Measurements from ENCODE around the gene RAB14. TPM values are rescaled to one million over a fixed set of nuclear protein-coding genes. Genes with fewer than 3 reads are reported as not detected.

Gene RAB14
- total RNA-seq: 10 to 100 TPM; 66.5 to 68.9 TPM

GRCh38 chr9:121201738-121202533 is at the start of gene RAB14:
RAB14 (minus strand) TSS chr9:121201869; CDS start chr9:121193412, 8,457 bp downstream.
- POLR2A ChIA-PET: interaction anchor here (0.6 to 1.5 kb wide), 3 partner anchors 10 to 268 kb away, joined by 3 to 5 read pairs (median 4); no protein-coding TSS in a partner anchor
- CTCF ChIA-PET: interaction anchor here (0.5 to 1.5 kb wide), 6 partner anchors 9 to 252 kb away, joined by 3 to 6 read pairs (median 3); no protein-coding TSS in a partner anchor

- POLR2A ChIA-PET: no interaction called here
- CTCF ChIA-PET: no interaction called here
Measured at GRCh38 chr9:121249563-121249962, 47.9 kb upstream of the RAB14 start.

GRCh38 chr9:121246821-121247561 is 45.3 kb upstream of the RAB14 start:
- CTCF ChIA-PET: no interaction called here
- POLR2A ChIA-PET: no interaction called here

DNA sequence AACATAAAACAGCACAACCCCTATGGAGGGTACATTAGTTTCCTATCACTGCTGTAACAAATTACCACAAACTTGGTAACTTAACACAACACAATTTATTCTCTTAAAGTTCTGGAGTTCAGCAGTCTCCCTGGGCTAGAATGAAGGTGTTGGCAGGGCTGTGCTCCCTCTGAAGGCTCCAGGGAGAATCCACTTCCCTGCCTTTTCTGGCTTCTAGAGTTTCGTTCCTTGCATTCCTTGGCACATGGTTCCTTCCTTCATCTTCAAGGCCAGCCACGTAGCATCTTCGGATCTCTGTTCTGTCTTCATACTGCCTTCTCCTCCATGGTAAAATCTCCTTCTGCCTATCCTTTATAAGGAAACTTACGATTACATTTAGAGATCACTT is 41.3 kb upstream of the RAB14 start:
- ChIA-PET CTCF (no interaction called here), POLR2A (no interaction called here)

- POLR2A ChIA-PET: no interaction called here
- CTCF ChIA-PET: no interaction called here
Measured at GRCh38 chr9:121242219-121242958, 40.7 kb upstream of the RAB14 start.

DNA sequence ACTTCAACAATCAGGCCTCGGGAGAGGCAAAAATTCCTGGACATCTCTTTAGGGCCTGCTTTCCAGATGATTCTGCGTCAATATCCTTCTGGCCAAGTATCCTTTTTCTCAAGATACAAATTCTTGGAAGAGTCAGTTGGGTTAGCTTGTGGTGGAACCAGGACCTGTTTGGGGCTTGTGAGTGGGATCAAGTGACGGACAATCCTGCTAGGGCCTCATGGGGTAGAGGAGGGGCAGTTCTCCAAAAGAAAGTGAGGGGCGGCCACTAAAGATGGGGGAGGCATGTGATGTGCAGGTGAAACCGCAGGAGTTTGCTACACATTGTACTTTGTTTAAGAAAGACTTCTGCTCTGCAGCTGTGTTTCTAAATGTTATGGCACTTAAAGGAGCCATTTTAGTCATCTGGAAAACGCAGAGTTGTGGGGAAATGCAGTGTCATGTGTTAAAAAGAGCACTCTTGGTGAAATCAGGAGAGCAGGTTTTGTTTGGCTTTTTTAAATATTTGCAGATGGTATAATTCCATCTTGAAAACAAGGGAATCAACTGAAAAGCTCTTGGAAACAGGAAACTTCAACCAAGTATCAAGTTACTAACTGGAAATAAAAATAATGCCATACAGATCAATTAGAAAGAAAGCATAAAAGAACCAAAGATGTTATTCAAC is 38.9 kb upstream of the RAB14 start:
- ChIA-PET CTCF (interaction anchor here (0.7 kb wide), 1 partner anchor 38 kb away, joined by 3 read pairs; no protein-coding TSS in a partner anchor), POLR2A (no interaction called here)

GRCh38 chr9:121239851-121240250 is 38.2 kb upstream of the RAB14 start:
- ChIA-PET CTCF (interaction anchor here (0.7 kb wide), 1 partner anchor 38 kb away, joined by 3 read pairs; no protein-coding TSS in a partner anchor), POLR2A (no interaction called here)

DNA sequence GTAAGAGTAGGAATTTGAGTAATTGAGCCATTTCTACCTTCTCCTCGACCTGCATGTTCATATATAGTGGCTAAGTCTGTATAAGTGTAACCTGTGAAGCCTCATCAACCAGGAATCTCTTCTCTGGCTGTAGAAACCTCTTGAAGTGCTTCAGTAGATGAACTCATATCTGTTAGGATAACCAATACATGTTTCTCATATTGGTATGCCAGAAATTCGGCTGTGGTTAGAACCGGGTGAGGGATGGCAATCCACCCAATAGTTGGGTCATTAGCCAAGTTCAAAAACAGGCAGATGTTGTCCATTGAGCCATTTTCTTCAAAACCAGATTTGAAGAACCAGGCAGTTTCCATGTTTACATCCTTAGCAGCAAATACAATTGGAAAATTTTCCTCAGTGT is 37.4 kb upstream of the RAB14 start:
- ChIA-PET POLR2A (no interaction called here), CTCF (no interaction called here)

DNA sequence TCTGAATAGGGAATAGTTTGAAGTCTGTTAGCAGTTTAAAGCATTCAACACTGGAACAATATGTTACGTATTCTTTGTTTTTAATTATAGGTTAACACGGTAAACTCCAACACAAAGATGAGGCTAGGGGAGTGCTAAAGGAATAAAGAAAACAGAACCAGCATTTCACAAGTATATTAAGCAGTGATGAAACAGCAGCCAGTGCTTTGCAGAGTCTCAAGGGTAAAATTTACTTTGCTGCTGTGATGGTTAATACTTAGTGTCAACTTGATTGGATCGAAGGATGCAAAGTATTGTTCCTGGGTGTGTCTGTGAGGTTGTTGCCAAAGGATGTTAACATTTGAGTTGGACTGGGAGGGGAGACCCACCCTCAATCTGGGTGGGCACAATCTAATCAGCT is 36.2 kb upstream of the RAB14 start:
- ChIA-PET CTCF (no interaction called here), POLR2A (no interaction called here)

DNA sequence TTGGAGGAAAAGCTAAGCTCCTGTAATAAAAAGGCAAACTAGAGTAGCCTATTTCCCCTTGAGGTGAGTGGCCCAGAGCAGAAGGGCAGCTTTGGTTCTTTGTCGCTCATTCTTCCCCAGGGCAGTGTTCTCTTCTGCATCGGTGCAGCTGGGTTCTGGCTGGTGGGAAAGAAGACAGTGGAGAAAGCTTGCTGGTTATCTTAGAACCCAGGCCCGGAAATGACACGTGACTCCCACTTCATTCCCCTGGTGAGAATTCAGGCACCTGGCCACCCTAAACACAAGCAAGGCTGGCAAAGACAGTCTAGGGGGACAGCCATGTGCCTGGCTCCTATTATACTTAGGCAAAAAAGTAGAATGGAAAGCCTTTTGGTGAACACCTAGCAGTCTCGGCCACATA is 33.8 kb upstream of the RAB14 start:
- ChIA-PET POLR2A (no interaction called here), CTCF (no interaction called here)

GRCh38 chr9:121234832-121235161 is 33.1 kb upstream of the RAB14 start:
- POLR2A ChIA-PET: no interaction called here

DNA sequence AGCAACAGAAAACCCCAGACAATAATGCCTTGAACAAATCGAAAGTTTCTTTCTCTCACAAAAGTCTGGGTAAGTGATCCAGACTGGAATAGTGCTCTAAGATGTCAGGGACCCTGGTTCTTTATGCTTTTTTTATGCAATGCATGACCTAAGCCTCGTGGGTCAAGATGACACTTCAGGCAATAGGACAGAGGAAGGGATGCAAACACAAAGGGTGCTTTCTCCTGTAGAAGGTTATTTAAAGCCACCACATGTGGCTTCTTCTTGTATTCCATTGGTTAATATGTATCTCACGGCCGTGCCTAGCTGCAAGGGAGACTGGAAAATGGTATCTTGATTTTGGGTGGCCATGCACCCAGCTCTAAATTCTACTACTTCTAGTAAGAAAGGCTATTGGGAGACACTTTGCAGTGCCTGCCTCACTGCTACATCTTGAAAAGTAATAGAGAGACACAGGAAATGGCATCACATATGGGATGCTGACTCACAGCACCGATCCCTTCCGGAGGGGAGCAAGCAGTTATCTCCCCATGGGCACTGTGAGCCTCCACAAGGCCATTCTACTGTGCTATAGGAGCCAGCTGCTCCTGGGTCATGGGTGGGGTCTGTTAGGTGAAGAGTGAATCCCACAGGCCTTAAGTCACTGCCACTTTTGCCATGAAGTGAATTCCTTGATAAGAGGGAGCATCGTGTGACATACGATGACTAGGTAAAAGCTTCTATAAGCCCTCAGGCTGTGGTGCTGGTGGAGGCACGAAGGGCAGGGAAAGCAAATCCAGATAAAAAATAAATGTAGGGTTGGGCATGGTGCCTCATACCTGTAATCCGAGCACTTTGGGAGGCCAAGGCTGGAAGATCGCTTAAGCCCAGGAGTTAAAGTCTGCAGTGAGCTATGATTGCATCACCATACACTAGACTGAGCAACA is 32.5 kb upstream of the RAB14 start:
- CTCF ChIA-PET: no interaction called here

More at GRCh38 chr9:121234832-121235161, 33.1 kb upstream of the RAB14 start:
- CTCF ChIA-PET: no interaction called here

GRCh38 chr9:121232251-121232650 is 30.6 kb upstream of the RAB14 start:
- ChIA-PET CTCF (no interaction called here), POLR2A (no interaction called here)

More for the DNA sequence above, 32.5 kb upstream of the RAB14 start:
- POLR2A ChIA-PET: no interaction called here

DNA sequence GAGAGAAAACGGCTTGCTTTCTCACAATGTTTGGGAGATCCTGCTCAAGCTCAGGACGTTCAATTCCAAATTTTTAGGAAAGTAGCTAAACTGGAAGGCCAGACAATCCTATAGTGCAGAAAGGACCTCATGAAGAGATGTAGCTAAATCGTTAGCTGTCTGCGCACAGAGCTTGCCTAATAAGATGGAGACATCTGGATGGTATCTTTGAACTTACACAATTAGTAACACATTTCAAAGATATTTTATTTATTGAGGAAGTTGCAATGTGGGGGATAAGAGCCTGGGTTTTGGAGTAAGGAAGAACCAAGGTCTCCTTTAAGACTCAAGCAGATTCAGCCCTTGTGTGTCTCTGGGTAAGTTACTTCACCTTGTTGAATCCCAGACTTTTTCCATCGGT is 28.6 kb upstream of the RAB14 start:
- ChIA-PET POLR2A (no interaction called here), CTCF (no interaction called here)

- ChIA-PET POLR2A (no interaction called here), CTCF (no interaction called here)
Measured at GRCh38 chr9:121227862-121228261, 26.2 kb upstream of the RAB14 start.

GRCh38 chr9:121226175-121226574 is 24.5 kb upstream of the RAB14 start:
- CTCF ChIA-PET: no interaction called here
- POLR2A ChIA-PET: no interaction called here

DNA sequence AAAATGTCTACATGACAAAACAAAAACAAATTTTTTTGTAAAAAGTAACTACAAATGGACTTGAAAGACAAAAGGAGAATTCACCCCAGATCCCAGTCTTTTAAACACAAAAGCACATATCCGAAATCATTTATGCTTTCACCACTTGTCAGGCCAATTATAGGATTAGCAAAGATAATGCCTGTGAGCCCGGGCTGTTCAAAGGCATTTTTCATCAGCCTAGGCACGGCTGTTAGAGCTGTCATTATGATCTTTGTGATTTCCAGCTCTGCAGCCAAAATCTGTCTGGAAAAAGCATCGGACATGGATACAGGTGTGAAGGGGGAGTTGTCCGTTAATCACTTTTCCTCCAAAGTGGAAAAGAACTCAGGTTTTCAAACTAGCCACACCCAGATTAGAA is 23.6 kb upstream of the RAB14 start:
- ChIA-PET CTCF (interaction anchor here (0.6 to 1.0 kb wide), 2 partner anchors 94 to 132 kb away, joined by 3 to 4 read pairs; no protein-coding TSS in a partner anchor), POLR2A (no interaction called here)

- CTCF ChIA-PET: interaction anchor here (0.9 kb wide), 1 partner anchor 9 kb away, joined by 5 read pairs; no protein-coding TSS in a partner anchor
- POLR2A ChIA-PET: no interaction called here
Measured at GRCh38 chr9:121222524-121223171, 21.0 kb upstream of the RAB14 start.

- POLR2A ChIA-PET: no interaction called here
- CTCF ChIA-PET: no interaction called here
Measured at GRCh38 chr9:121221664-121222055, 20.0 kb upstream of the RAB14 start.

All from activated CD8-positive, alpha-beta memory T cell treated with anti-CD3 and anti-CD28 coated beads for 36 hours (primary cell).